ENCODE measurements around the gene PRXL2C.
"Not testable (repeated sequence)": the region's sequence is repeated elsewhere in the genome, so short reads cannot be mapped to it uniquely, and the experiment has no call there.

The PRXL2C gene

GRCh38 chr9:96655198-96655851 lies at the start of gene PRXL2C:
PRXL2C (minus strand) TSS chr9:96655317; CDS start chr9:96655281, 36 bp downstream.
- DNase-seq (ENCODE audit: low read depth in 2 of 2) = peak; percentile 61 to 79

GRCh38 chr9:96700721-96701375 lies 45.7 kb upstream of the PRXL2C start:
- not testable (repeated sequence) for DNase-seq (ENCODE audit: low read depth in 2 of 2)

- no peak for DNase-seq (ENCODE audit: low read depth in 2 of 2)
These were observed 36.2 kb upstream of the PRXL2C start for GRCh38 chr9:96691326-96691725.

GRCh38 chr9:96688745-96689464 lies 33.8 kb upstream of the PRXL2C start:
- no peak for DNase-seq (ENCODE audit: low read depth in 2 of 2)

- no peak for DNase-seq (ENCODE audit: low read depth in 2 of 2)
These were observed 33.1 kb upstream of the PRXL2C start for GRCh38 chr9:96688187-96688586.

- peak; percentile 59 to 71 for DNase-seq (ENCODE audit: low read depth in 2 of 2)
These were observed 31.7 kb upstream of the PRXL2C start for GRCh38 chr9:96686638-96687335.

- DNase-seq (ENCODE audit: low read depth in 2 of 2) = no peak
These were observed 25.8 kb upstream of the PRXL2C start for GRCh38 chr9:96680812-96681499.

GRCh38 chr9:96674906-96675538 lies 19.9 kb upstream of the PRXL2C start:
- no peak for DNase-seq (ENCODE audit: low read depth in 2 of 2)

GRCh38 chr9:96673786-96674185 lies 18.7 kb upstream of the PRXL2C start:
- not testable (repeated sequence) for DNase-seq (ENCODE audit: low read depth in 2 of 2)

- DNase-seq (ENCODE audit: low read depth in 2 of 2) = no peak
These were observed 13.9 kb upstream of the PRXL2C start for GRCh38 chr9:96668868-96669534.

GRCh38 chr9:96667363-96667728 lies 12.2 kb upstream of the PRXL2C start:
- no peak for DNase-seq (ENCODE audit: low read depth in 2 of 2)

GRCh38 chr9:96666653-96667362 lies 11.7 kb upstream of the PRXL2C start:
- DNase-seq (ENCODE audit: low read depth in 2 of 2) = not testable (repeated sequence)

GRCh38 chr9:96665789-96666188 lies 10.7 kb upstream of the PRXL2C start:
- no peak for DNase-seq (ENCODE audit: low read depth in 2 of 2)

GRCh38 chr9:96663506-96664120 lies 8.5 kb upstream of the PRXL2C start:
- no peak for DNase-seq (ENCODE audit: low read depth in 2 of 2)

- DNase-seq (ENCODE audit: low read depth in 2 of 2) = no peak
These were observed 6.6 kb upstream of the PRXL2C start for GRCh38 chr9:96661711-96662110.

- DNase-seq (ENCODE audit: low read depth in 2 of 2) = no peak
These were observed 5.7 kb upstream of the PRXL2C start for GRCh38 chr9:96660692-96661248.

GRCh38 chr9:96654450-96655197 lies 493 bp downstream of the PRXL2C start:
- DNase-seq (ENCODE audit: low read depth in 2 of 2) = peak; percentile 35 to 37

GRCh38 chr9:96651626-96652025 lies 3.5 kb downstream of the PRXL2C start:
- no peak for DNase-seq (ENCODE audit: low read depth in 2 of 2)
